ENCODE data around the gene SLC24A3. TPM values are rescaled to one million over a fixed set of nuclear protein-coding genes. Genes with fewer than 3 reads are reported as not detected.

SLC24A3 gene
- total RNA-seq, 1 donor from 2014 or later = 14.0 TPM

DNA sequence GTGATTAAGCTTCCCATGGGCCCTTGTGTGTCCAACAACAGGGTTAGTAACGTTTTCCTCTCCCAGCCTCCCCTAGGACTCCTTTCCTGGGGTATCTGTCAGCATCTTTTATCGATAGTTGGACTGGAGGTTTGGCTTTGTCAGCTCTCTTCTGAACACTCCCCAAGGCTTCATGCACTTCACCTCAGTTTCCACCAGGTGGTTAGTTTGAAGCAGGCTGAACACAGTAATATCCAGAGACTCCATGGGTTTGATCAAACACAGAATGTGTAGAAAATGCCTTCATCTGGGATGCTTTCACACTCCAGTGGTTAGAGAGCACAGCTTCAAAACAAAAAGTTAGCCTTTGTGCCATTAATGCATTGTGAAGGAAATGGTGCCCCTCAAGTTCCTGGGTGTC lies 139.1 kb downstream of the SLC24A3 start:
- no peak overlapping the region for H3K4me3 Mint-ChIP-seq
- no peak for DNase-seq (ENCODE audit: extremely low spot score, unreplicated experiment)
- peaks cover 11% of the 10 kb centered on the region for H3K4me1 Mint-ChIP-seq (ENCODE audit: unreplicated experiment)
- no peaks in the 10 kb centered on the region for H3K27me3 Mint-ChIP-seq
- TF ChIP-seq, protein P1, sequence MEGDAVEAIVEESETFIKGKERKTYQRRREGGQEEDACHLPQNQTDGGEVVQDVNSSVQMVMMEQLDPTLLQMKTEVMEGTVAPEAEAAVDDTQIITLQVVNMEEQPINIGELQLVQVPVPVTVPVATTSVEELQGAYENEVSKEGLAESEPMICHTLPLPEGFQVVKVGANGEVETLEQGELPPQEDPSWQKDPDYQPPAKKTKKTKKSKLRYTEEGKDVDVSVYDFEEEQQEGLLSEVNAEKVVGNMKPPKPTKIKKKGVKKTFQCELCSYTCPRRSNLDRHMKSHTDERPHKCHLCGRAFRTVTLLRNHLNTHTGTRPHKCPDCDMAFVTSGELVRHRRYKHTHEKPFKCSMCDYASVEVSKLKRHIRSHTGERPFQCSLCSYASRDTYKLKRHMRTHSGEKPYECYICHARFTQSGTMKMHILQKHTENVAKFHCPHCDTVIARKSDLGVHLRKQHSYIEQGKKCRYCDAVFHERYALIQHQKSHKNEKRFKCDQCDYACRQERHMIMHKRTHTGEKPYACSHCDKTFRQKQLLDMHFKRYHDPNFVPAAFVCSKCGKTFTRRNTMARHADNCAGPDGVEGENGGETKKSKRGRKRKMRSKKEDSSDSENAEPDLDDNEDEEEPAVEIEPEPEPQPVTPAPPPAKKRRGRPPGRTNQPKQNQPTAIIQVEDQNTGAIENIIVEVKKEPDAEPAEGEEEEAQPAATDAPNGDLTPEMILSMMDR (conservative IDR thresholded peaks at IDR 0.05) = peak; percentile 33
- peaks cover 4% of the 10 kb centered on the region for H3K36me3 Mint-ChIP-seq
- H3K9me3 Mint-ChIP-seq = peaks cover 3% of the 10 kb centered on the region
- H3K27ac Mint-ChIP-seq = no peak overlapping the region

DNA sequence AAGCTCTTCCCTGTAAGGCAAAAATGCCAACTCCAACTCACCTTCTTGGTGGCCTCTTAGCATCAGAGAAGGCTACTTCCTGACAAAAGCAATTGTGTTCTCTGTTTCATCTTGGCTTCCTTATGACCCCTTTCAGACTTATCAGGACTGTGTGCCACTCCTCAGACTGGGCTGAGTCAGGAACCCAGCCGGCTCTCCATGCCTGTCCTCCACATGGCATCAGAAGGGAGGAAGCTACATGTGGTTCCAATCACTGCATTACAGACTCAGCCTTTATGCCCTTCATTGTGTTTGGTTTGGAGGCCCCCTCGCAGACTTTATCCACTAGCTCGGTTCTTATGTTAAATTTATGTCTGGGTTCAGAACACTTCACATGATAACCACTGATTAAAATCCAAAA lies 142.5 kb downstream of the SLC24A3 start:
- no peak overlapping the region for H3K27ac Mint-ChIP-seq
- H3K27me3 Mint-ChIP-seq = no peaks in the 10 kb centered on the region
- H3K9me3 Mint-ChIP-seq = peaks cover 9% of the 10 kb centered on the region
- DNase-seq (ENCODE audit: extremely low spot score, unreplicated experiment) = no peak
- TF ChIP-seq, protein P1 (conservative IDR thresholded peaks at IDR 0.05) = no peak
- peaks cover 4% of the 10 kb centered on the region for H3K36me3 Mint-ChIP-seq
- H3K4me3 Mint-ChIP-seq = no peak overlapping the region
- peaks cover 11% of the 10 kb centered on the region for H3K4me1 Mint-ChIP-seq (ENCODE audit: unreplicated experiment)

DNA sequence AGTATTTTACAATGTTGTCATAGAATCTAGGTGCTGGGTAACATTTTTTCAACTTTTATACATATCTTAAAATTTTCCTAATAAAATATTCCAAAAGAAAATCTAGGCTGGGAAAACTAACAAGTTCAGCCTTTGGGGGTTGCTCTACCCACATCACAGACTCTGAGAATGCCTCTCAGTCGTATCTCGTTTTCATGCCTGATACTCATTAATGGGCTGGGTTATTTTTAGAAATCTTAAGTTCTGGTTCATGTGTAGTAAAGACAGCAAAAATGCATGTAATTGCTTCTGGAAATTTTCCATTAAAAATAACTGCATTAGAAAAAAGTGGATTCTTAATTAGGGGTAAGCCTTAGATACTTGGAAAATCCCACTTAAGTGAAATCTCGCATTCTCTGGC lies 149.3 kb downstream of the SLC24A3 start:
- no peak overlapping the region for H3K4me3 Mint-ChIP-seq
- no peaks in the 10 kb centered on the region for H3K27me3 Mint-ChIP-seq
- H3K27ac Mint-ChIP-seq = no peak overlapping the region
- TF ChIP-seq, protein P1 (conservative IDR thresholded peaks at IDR 0.05) = no peak
- H3K4me1 Mint-ChIP-seq (ENCODE audit: unreplicated experiment) = peaks cover 18% of the 10 kb centered on the region
- no peaks in the 10 kb centered on the region for H3K36me3 Mint-ChIP-seq
- H3K9me3 Mint-ChIP-seq = peaks cover 12% of the 10 kb centered on the region
- no peak for DNase-seq (ENCODE audit: extremely low spot score, unreplicated experiment)

DNA sequence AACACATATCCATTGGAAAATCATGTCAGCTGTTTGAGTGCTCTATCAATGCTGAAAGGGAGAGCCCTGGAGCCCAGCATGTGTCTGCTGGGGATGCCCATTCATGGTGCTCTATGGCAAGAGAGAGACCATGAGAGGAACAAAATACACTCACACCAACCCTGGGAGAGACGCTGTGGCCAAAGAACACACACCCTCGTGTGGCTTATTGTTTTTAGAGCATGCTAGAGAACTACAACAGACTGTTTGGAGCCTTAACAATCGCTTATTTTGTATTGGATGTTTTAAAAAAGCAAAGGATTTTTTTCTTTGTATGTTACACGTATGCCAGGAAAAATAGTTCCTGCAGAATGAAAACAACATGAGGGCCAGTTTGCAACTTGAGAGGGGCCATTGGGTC lies 151.0 kb downstream of the SLC24A3 start:
- Mint-ChIP-seq H3K27ac (no peak overlapping the region), H3K4me3 (no peak overlapping the region), H3K9me3 (peaks cover 6% of the 10 kb centered on the region), H3K36me3 (no peaks in the 10 kb centered on the region), H3K27me3 (no peaks in the 10 kb centered on the region), H3K4me1 (ENCODE audit: unreplicated experiment) (peaks cover 18% of the 10 kb centered on the region)
- no peak for DNase-seq (ENCODE audit: extremely low spot score, unreplicated experiment)
- TF ChIP-seq, protein P1 (conservative IDR thresholded peaks at IDR 0.05) = no peak

DNA sequence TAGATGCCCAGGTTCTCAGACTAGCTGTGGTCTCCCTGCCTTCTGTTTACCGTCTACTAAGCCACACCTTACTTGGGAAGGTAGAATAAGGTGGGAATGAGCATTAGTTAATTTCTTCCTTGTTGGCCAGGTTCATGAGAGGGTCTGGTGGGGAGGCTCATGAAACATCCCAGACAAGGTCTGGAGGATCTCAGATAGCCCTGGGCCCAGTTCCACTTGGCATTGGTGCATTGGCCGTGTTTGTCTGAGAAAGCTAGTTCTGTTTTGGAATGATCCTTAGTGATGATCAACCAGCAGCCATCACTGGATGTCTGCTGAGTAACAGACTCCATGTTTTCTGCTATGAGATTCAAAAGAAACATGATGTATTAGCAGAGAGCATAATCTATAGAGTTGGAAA lies 155.1 kb downstream of the SLC24A3 start:
- H3K4me1 Mint-ChIP-seq (ENCODE audit: unreplicated experiment) = peaks cover 14% of the 10 kb centered on the region
- peaks cover 6% of the 10 kb centered on the region for H3K9me3 Mint-ChIP-seq
- no peak for DNase-seq (ENCODE audit: extremely low spot score, unreplicated experiment)
- no peak overlapping the region for H3K27ac Mint-ChIP-seq
- TF ChIP-seq, protein P1 (conservative IDR thresholded peaks at IDR 0.05) = no peak
- H3K36me3 Mint-ChIP-seq = peaks cover 4% of the 10 kb centered on the region
- H3K27me3 Mint-ChIP-seq = no peaks in the 10 kb centered on the region
- no peak overlapping the region for H3K4me3 Mint-ChIP-seq

DNA sequence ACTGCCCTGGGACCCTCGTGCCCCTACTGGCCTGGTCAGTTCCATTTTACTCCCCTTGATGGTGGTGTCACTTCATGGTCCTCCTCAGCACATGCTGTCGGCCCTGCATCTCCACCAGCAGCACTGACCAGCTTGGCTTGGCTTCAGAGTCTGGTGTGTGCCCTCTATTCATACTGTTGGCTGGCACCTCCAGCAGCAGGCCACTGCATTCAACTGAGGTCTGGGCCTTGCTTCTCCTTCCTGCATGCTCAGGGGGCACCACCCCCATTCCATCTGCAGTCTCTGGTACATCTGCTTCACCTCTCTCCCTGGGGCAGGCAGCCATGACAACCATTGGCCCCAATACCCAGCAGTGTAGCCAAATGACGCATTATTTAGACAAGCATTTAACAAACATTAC lies 155.9 kb downstream of the SLC24A3 start:
- DNase-seq (ENCODE audit: extremely low spot score, unreplicated experiment) = no peak
- Mint-ChIP-seq H3K4me1 (ENCODE audit: unreplicated experiment) (peaks cover 14% of the 10 kb centered on the region), H3K36me3 (peaks cover 4% of the 10 kb centered on the region), H3K27ac (no peak overlapping the region), H3K4me3 (no peak overlapping the region), H3K27me3 (no peaks in the 10 kb centered on the region), H3K9me3 (peaks cover 6% of the 10 kb centered on the region)
- TF ChIP-seq, protein P1 (conservative IDR thresholded peaks at IDR 0.05) = no peak

Data from type B pancreatic cell (in vitro differentiated cells).